Middle frontal gyrus (tissue), 1 donor: ENCODE measurements around the gene GPR137B.
"Not testable (repeated sequence)": the region's sequence is repeated elsewhere in the genome, so short reads cannot be mapped to it uniquely, and the experiment has no call there.

ENCODE experiments used
- DNase-seq: peaks from one replicate; pipeline ENCODE4 v3.0.0-alpha.2; 2015; ENCODE audit warnings: low spot score; ENCODE audit errors: extremely low spot score

Gene GPR137B

DNA sequence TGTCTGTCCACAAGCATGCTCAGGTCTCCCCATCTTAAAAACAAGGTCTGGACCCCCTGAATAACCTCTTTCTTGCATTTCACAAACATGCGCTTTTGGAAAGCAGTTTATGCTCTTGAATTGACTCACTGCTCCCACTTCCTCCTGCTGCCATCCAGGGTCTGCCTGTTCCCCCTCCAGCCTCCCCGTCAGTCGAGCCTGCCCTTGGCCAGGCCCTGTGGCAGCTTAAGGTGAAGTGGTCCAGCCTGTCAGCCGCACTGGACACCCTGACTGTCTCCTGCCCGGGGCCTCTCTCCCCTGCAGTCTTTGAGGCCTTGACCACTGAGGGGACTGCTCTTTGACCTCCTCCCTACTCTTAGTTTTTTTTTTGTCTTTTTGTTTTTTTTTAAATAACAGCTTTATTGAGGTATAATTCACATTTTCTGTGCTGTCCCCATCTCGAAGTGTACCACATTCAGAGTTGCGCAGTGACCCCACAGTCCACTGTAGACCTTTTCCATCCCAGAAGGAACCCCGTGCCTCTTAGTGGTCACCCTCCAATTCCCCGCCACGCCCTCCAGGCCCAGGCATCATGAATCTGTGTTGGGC is 18.3 kb downstream of the GPR137B start:
- no peak for DNase-seq

DNA sequence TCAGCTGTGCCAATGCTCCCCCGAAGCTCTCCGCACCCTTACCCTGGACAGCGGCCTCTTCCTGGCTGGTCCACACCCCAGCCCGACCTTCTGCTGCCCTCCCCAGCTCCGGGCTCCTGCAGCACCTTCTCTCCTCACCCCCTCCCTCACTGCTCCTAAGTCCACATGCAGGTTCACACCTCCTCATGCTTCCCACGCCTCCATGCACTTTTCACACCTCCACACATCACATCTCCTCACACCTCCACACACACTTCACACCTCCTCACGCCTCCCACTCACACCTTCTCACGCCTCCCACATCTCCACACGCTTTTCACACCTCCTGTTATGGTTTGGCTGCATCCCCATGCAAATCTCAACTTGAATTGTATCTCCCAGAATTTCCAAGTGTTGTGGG is 18.9 kb downstream of the GPR137B start:
- no peak for DNase-seq

DNA sequence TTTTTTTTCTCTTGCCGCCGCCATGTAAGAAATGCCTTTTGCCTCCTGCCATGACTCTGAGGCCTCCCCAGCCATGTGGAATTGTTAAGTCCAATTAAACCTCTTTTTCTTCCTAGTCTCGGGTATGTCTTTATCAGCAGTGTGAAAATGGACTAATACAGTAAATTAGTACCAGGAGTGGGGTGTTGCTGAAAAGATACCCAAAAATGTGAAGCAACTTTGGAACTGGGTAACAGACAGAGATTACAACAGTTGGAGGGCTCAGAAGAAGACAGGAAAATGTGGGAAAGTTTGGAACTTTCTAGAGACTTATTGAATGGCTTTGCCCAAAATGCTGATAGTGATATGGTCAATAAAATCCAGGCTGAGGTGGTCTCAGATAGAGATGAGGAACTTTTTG is 19.4 kb downstream of the GPR137B start:
- not testable (repeated sequence) for DNase-seq

DNA sequence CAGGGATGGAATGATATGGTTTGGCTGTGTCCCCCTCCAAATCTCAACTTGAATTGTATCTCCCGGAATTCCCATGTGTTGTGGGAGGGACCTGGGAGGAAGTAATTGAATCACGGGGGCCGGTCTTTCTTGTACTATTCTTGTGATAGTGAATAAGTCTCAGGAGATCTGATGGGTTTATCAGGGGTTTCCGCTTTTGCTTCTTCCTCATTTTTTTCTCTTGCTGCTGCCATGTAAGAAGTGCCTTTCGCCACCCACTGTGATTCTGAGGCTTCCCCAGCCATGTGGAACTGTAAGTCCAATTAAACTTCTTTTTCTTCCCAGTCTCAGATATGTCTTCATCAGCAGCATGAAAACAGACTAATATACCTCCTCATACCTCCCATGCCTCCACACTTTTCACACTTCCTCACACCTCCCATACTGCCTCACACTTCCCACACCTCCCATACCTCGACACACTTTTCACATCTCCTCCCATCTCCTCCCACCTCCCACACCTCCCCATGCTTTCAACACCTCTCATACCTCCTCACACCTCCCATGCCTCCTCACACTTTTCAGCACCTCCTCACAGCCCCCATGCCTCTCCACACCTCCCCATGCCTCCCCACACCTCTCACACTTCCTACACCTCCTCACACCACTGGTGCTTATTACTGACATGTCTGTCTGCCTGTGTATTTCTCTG is 21.3 kb downstream of the GPR137B start:
- DNase-seq = no peak

DNA sequence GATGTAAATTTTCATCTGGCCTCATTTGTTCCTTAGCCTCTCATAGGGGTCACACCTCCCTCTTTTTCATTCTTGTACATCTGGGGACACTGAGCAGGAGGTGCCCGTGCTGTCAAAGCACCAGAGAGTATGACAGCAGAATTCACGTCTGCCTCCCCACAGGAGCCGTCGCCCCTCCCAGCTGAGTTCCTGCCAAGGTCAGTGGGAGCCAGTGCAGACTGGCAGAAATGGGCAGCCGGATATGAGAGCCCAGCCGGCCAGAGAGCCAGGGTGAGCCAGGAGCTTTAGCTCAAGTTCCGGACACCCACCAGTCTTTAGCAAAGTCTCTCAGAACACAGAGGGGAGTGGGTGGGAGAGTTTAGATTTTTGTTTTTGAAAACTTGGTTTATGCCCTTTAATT is 21.9 kb downstream of the GPR137B start:
- no peak for DNase-seq

DNA sequence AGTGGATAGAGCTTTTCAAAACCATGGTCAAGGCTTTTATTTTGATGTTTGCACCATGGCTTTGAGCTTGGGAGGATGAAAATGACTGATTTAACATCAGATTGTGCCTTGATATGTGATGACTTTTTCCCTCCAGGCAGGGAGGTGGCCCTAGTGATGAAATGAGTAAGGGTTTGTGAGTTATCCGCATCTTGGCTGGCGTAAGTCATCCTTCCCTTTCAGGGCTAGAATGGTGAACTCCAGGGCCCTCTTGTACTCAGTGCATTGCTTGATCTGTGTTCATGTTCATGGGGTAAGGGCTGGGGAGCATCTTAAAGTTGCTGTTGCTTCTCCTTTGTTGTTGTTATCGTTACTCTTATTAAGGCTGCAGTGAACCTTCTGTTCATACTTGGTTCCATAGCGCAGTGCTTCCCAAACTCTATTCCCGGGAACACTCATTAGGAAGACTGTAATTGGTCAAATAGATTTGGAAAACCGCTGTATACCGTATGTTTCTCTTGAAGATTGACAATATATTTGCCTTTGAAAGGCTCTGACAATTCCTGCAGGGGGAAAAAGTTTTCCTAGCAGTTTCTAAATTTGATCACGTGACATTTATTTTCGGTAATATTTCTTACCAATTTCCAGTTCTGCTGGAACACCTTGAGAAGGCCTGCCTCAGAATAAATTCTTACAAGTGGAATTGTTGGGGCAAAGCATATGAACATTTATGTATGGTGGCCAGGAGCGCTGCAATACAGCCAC is 23.1 kb downstream of the GPR137B start:
- DNase-seq = no peak

DNA sequence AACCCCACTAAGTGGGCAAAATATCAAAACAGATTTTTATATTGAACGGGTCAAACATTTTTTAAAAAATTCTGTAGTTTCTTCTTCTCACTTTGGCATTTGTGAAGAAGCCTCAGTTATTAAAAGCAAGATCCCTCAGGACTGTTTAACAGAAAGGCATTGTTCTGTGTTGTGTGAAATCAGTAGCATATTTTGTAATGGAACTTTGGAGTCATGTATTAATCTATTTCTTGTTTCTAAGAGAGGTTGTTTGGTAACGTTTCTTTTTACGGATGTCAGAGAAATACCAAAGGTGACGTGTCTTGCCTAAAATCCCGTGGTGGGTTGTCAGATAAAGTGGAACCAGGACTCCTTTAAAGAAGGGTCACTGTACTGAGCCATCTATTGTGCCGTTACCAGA is 23.7 kb downstream of the GPR137B start:
- DNase-seq = no peak

DNA sequence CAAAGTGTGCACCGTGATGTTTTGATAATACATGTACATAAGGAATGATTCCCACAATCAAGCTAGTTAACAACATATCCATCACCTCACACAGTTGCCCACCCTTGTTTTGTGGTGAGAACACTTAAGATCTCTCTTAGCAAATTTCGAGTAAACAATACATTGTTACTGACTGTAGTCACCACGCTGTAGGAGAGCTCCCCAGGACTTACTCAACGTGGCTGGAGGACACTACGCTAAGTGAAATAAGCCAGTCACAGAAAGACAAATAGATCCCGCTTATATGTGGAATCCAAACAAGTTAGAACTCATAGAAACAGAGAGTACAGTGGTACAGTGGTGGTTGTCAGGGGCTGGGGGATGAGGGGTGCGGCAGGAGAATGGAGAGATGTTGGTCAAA is 24.8 kb downstream of the GPR137B start:
- DNase-seq = no peak

DNA sequence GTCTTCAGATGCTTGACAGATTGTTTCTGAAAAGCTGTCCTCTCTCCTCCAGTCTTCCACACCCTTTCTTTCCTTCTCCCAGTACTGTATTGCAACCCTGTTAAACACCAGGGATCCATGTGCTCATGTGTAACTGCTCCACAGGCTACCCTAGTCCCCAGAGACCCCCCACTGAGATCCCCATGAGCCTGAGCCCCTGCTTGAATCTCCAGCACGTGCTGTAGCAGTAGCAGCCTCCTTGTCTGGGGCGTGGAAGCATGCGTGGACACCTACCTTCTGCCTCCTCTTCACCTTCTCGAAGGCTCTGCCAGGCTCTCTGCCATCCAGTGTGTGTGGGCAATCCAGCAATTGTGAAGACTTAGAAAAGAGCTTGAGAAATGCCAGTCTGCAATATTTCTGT is 25.2 kb downstream of the GPR137B start:
- DNase-seq = no peak

DNA sequence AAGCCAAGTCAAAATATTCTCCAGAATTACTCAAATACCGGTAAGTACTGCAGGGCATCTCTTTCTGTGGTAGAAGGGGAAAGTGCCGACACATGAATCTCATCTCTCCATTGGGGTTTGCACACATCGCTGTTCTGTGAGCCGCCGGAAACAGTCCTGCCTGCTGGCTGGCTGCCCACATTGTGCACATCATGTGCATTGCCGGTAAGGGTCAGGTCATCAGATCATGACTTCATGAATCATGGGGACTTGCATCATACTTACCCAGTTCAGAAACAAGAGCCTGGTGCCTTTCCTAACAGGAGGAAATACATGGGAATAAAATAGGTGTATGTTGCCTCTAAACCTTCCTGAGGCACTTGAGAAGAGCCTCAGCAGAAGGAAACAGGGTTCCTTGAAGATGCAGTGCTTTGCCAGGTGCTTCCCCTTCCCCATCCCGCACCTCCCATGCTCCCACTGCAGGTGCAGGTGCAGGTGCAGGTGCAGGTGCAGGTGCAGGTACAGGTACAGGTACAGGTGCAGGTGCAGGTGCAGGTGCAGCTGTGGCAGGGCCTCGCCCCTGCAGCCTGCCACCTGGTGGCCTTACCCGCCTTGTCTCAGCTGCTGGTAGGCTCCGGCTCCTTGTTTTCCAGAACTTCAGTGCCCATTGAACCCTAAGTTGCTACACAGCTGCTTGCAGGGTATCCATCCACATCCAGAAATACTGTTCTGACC is 26.5 kb downstream of the GPR137B start:
- DNase-seq = no peak

DNA sequence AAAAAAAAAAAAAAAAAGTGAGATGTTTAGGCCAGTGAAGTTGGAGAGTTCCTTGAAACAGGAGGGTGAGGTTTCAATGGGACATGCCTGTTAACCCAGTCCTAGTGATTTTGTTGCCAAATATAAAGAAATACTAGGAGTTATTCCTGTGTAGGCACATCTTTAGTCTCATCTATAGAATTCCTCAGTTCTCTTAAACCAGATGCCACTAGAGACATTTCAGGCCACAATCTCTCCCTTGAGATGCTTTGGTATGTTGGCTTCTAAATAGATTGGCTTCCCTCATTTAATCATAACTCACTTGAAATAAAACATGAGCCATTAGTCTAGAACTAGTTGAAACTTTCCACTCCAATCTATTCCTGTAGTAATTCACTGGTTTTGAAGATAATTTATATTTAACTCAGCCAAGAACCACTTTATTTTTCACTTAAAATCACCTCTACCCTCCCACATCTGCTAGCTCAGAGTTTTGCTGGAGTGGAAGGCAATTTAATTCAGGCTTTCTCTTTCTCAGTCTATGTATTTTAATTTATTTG is 29.8 kb downstream of the GPR137B start:
- DNase-seq = no peak

DNA sequence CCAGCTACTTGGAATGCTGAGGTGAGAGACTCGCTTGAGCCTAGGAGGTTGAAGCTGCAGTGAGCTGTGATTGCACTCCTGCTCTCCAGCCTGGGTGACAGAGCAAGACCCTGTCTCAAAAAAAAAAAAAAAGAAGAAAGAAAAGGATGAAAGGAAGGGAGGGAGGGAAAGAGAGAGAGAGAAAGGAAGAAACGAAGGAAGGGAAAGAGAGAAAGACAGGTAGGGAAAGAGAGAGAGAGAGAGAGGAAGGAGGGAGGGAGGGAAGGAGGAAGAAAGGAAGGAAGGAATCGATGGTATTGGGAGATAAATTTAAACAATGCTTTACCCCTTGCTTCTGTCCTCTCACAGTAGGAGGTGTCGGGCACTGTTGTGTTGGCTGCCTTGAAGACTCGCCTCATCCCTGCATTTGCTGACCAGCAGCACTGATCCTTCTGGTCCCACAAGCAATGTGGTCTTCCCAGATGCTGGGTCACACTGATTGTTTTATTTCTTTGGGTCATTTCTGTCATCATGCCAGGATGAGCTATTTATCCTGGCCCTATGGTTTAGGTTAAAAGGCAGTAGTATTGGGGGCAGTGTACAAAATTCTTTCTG is 30.9 kb downstream of the GPR137B start:
- DNase-seq = no peak

DNA sequence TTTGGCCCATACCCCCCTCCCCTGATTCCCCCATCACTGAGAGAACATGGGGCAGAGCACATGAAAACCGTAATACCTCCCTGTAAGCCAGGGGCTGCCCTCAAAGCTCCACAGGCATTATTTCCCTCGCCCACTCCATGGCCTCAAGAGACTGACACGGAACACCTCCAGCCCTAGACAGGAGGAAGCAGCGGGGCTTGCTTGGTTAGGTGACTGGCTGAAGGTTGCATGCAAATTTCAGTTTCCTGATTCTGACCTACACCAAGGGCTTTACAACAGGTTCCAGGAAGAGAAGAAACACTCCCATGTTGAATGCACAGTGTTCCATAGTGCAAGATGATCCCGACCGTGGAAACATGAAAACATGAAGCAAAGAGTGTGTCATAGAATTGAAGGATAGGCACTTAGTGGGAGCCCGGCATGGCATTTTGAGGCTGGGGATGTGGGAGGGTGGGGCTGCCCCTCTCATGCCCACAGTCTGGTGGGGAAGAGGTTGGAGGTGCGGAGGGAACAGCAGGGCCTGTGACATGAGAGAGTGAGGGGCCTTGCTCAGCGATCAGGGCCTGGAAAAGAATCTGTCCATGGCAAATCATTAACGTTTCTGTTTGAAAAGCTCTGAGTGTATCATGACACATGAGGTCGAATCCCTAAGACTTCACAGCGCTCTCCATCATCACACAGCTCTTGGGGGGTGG is 33.5 kb downstream of the GPR137B start:
- no peak for DNase-seq

DNA sequence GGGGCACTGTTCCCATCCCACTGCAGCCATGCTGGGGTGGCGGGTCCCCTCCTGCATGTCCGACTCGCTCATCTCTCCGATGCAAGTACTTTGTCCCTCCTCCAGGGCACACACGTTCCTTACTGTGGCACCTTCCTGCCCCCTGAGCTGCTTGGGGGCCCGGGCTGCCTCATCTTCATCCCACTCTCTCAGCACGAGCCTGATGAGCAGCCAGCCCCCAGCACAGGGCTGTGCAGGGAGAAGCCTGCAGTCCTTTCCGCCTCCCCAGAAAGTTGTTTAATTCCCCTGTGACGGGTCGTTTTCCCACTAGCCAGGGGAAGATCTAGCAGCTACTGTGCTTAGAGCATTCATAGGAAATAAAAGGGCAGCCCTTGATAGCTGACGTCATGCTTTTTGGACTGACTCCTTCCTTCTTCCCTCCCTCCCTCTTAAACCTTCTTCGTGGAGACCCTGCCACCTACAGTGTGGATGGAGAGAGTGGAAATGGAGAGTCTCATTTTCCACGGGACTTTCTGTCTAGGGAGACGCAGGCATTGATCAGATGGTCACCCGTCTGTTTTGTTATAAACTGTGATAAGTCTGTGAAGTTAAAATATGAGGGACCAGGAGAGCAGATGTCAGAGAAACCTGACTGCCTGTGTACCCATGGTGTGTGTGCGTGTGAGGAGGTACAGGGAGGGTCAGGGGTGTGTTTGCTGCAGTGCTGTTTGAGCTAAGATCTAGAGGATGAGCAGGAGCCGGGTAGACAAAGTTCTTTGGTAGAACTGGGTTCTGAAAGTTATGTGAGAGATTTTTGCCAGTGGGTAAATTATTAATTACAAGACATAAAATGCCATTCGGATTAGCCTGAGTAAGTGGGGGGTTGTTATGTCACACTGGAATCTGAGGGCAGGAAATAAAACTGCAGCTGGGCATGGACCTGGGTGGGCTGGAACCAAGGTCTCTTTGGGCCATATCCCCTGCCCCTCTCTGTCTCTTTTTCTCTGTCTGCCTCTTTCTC is 34.3 kb downstream of the GPR137B start:
- DNase-seq = no peak

DNA sequence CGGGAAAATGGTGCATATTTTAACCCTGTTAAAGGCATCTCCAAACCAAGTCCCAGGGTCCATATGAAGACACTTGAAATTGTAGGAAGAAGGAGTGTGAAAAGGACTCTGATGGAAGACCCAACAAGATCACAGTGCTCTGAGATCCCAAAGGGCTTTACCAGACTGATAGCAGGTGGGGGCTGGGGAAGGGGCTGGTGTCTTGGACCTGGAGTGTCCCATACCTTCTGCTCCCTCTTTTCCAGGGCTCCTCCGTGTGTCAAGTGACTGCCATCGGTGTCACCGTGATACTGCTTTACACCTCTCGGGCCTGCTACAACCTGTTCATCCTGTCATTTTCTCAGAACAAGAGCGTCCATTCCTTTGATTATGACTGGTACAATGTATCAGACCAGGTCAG is 37.3 kb downstream of the GPR137B start:
- no peak for DNase-seq

DNA sequence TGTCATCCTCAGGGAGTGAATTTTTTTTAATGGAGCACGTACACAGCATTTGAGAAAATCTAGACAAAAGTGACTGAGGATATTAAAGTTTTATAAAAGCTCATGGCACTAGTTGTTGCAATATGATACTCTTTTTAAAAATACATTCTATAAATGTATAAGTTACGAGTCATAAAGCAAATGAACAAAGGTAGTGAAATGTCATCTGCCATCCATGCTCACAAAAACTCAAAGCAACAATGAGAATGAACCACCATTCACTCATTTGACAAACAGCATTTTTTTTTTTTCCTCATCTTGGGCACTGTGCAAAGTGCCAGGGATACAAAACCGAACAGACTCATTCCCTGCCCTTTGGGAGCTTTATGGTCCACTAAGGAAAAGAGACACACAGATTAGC is 38.7 kb downstream of the GPR137B start:
- no peak for DNase-seq

DNA sequence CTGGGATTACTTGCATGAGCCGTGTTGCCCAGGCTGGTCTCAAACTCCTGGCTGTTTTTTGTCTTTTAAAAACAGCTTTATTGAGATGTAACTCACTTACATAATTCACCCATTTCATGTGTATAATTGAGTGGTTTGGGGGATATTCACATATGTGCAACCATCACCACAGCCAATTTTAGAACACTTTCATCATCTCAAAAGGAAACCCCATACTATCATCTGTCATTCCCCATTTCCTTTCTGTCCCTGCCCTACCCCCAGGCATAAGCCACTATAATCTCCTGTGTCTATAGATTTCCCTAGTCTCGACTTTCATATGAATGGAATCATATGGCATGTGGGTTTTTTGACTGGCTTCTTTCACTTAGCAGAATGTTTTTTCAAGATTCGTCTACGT is 43.3 kb downstream of the GPR137B start:
- no peak for DNase-seq

DNA sequence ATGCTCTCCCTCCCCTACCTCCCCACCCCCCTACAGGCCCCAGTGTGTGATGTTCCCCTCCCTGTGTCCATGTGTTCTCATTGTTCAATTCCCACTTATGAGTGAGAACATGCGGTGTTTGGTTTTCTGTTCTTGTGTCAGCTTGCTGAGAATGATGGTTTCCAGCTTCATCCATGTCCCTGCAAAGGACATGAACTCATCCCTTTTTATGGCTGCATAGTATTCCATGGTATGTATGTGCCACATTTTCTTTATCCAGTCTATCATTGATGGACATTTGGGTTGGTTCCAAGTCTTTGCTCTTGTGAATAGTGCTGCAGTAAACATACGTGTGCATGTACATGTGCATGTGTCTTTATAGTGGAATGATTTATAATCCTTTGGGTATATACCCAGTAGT is 44.1 kb downstream of the GPR137B start:
- not testable (repeated sequence) for DNase-seq

DNA sequence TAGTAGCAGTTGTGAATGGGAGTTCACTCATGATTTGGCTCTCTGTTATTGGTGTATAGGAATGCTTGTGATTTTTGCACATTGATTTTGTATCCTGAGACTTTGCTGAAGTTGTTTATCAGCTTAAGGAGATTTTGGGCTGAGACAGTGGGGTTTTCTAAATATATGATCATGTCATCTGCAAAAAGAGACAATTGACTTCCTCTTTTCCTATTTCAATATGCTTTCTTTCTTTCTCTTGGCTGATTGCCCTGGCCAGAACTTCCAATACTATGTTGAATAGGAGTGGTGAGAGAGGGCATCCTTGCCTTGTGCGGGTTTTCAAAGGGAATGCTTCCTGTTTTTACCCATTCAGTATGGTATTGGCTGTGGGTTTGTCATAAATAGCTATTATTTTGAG is 45.7 kb downstream of the GPR137B start:
- not testable (repeated sequence) for DNase-seq

DNA sequence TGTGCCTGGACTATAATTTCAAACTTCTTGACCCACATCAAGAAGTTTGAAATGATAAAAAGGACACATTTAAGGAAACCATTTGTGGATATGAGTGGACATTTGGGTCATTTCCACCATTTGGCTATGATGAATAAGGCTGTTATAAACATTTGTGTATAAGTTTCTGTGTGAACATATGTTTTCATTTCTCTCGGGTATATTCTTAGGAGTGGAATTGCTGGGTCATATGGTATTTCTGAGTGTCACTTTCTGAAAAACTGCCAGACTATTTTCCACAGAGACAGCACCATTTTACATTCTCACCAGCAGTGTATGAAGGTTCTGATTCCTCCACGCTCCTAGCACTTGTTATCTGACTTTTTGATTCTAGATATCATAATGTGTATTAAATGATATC is 50.8 kb downstream of the GPR137B start:
- no peak for DNase-seq
